ENCODE data around the gene PSMD11.

The PSMD11 gene

DNA sequence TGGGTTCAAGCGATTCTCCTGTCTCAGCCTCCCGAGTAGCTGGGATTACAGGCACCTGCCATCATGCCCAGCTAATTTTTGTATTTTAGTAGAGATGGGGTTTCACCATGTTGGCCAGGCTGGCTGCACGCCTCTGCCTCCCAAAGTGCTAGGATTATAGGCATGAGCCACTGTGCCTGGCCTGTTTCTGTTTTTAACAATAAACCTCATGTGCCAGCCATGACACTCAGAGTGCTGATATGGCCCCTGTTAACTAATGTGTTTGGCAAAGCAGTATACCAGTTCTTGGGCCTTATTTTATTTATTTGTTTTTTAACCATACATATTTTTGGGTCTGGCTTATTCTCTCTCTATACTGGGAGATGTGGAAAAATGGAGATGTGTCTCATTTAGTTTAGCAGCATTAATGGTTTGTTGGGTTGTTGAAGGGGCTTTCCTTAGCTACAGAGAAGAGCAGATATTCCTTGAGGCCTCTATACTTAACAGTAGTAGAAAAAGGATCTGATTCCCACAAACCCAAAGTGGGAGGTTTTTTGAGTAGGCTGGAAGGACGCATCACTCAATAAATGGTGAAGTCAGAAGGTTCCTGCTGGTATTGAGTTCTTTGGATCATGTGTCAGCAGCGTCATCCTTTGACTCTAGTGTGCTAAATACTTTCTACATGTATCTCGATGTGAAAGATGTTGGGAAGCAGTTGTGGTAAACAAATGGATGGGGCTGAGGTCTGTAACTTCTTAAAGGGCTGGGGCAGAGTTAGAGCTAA, 26.3 kb downstream of the PSMD11 start:
- DNase-seq, result no peak

DNA sequence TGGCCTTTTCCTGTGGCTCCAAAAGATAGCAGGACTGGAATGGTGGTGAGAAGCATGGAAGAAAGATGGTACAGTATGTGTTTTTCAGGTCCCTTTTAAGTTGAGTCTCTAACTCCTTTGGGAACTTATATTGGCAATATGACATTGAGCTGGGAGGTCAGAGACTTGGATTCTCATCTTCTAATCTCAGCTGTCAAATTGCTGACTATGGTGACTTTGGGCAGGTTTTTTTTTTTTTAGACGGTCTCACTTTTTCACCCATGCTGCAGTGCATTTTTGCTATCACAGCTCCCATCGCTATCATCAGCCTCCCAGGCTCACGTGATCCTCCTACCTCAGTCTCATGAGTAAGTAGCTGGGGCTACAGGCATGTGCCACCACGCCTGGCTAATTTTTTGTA, 27.3 kb downstream of the PSMD11 start:
- DNase-seq, result no peak

DNA sequence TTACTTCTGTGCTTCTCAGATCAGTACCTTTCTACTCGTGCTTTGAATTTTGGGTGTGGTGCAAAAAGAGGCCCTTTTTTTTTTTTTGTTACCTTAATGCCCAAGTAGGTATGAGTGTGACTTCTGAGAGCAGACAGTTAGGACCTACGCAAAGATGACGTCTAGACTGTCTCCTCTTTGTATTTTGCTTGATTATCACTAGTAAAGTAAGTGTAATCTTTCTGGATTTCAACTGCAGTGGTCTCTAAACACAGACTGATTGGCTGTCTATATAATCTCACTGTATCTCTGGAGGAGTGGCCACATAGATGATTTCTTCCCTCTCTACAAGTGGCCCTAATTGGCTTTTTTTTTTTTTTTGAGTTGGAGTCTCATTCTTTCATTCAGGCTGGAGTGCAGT, 30.9 kb downstream of the PSMD11 start:
- DNase-seq, result no peak

DNA sequence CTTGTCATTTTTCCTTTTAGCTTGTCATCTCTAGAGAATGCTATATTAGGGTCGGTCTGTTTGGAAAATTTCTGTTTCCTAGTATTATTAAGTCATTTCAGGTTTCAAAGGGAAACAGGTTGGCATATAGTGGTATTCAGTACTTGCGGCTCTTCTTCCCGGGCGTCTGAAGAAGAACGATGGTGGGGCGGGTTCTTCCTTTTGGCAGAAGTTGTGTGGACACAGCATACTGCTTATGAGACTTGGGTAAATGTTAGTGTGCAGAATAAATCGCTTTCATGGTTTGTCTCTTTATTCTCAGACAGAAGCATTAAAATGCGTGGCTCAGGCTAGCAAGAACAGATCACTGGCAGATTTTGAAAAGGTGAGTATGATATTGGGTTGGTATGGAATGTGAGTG, 32.9 kb downstream of the PSMD11 start:
- DNase-seq, result no peak

DNA sequence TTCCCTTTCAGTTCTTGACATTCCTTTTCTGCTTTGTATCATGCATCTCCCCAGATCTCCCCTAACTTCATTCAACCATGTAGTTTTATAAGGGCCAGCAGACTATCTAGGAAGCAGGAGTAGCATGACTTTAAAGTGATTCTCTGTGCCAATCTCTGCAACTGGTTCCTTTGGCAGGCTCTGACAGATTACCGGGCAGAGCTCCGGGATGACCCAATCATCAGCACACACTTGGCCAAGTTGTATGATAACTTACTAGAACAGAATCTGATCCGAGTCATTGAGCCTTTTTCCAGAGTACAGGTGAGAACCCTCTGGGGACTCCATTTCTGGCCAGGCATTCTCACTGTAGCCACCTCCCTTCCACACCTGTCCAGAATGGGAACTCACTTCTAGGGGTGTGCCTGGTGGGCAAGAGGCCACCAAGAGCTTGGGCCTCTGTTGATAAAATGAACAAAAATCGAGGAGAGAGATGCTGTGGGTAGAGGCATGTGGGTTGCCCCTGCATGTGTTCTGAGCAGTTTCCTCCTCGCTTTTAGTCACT, 34.8 kb downstream of the PSMD11 start:
- DNase-seq, result no peak

DNA sequence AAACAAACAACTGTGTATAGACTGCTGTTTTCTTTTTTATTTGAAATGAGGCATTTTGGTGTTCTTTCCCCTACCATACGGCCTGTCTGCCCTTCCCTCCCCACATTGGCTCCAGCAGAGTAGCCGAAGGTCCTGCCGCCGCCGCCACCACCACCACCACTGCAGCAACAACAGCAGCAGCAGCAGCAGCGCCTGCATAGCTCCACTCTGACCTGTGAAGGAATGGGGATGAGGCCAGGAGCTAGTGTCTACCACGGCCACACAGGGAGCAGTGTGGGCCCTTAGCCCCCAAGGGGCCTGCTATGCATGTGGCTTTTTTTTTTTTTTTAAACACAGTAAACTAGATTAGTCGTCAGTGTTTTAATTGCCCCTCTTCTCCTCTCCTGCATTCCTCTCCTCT, 36.9 kb downstream of the PSMD11 start:
- DNase-seq, result no peak

DNA sequence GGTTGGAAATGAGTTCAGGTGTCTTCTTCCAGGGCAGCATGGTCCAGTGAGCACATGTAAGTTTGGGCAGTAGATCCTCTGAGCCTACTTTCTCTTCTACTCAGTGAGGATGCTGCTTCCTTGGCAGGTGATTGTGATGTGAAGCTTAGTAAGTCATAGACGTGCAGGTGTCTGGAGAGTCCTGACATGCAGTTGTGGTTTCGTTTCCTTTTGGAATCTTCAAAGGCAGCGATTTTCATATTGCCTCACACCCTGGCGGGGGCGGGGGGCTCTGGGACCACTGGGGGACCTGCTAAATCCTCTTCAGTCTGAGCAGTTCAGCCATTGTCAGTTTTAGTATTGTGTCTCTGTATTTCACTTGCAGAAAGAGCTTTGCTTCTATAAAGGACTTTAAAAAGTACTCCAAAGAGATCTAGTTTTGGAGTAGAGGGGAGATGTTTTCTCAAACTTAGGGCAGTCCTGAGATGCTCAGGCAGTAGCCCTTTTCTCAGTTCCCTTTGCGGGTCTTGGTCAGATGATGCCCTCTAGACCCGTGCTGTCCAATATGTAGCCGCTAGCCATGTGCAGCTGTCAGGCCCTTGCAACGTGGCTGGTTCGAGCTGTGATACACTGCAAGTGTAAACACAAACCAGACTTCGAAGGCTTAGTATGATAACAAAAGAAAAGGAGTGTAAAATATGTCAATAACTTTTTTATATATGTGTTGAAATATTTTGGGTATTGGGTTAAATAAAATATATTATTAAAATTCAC, 38.4 kb downstream of the PSMD11 start:
- no peak for DNase-seq

DNA sequence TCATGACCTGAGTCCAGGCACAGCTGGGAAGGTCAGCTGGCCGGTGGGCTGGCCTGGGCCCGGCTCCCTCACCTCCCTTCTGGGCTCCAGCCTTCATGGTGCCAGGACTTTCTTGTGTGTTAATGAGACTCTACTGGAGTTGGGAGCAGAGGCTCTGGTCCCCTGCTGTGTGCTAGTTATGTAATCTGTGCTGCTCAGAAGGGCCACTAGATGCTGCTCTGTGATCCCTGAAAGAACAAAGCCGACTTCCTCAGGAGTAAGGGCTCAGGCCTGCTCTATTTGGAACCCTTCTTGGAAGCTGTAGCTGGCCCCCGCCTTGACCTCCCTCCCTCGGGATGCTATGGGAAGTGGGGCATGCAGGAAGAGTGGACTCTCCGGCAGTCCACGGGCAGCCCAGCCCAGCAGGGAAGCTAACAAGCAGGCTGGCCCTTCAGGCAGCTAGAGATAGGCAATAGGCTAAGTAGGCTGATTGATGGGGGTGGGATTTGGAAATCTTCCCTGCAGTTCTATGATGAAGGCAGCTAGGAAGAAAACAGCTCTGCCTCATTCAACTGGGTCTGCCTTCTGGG, 39.2 kb downstream of the PSMD11 start:
- DNase-seq, result peak; percentile 66

DNA sequence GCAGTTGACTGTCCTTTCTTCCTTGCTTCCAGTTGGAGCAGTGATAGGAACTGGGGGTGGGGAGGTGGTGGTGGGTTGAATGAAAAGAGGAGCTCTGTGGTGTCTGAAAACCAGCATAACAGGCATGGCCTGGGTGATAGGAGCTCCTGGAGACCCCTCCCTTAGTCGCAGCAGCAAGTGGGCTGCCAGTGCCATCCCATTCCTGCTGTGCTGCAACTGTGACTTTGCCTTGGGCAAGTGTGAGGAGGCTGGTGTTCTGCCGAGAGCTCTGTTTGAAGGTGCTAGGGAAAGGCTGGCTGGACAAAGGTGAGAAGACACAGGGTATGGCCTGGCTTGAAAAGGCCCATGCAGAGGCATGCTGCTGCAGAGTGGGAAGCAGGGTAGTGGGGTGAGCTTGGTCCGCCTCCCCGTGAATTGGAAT, 39.7 kb downstream of the PSMD11 start:
- no peak for DNase-seq

DNA sequence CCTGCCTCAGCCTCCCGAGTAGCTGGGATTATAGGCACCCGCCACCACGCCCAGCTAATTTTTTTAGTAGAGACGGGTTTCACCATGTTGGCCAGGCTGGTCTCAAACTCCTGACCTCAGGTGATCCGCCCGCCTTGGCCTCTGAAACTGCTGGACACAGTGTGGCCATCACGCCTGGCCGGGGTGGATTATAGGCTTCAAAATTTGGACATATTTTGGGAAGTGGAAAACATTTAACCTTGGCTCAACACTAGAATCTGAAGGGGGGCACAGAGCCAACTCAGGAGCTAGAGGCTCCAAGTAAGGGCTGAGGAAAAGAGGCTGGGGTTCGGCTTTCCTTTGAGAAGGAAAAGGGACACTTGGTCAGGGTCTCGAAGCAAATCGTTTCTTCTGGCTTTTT, 40.3 kb downstream of the PSMD11 start:
- DNase-seq, result no peak

DNA sequence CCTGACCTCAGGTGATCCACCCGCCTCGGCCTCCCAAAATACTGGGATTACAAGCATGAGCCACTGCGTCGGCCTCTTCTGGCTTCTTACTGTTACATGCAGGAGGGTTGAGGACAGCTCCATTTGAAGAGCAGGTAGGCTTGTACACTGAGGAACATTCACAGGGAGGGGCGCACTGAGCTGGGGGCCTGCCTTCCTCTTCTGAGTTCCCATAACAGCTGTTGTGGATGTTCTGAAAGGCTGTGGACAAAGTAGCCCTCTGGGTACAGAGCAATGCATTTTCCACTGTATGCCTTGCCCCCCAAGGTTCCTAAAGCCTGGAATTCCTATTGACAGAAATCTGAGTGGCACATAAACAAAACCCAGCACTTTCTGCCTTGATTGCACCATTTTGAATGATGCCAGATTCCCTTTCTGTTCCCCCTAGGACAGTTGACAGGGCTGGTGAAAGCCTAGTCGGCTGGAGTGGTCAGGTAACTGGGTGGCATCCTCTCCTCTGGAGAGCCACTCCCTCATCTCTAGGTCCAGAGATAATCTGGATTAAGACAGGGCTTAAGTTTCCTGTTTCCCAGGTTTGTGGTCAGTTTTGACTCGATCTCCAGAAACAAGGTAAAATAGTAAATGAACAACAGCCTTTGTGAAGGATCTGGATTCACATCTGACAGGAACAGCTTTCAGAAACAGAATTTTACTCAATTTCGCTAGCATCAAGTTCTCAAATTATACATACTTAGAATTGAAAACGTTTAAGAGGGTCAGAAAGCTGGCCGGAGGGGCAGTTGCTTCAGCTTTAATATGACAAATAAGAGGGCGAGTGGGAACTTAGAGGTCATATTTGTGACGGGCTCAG, 41.2 kb downstream of the PSMD11 start:
- no peak for DNase-seq

DNA sequence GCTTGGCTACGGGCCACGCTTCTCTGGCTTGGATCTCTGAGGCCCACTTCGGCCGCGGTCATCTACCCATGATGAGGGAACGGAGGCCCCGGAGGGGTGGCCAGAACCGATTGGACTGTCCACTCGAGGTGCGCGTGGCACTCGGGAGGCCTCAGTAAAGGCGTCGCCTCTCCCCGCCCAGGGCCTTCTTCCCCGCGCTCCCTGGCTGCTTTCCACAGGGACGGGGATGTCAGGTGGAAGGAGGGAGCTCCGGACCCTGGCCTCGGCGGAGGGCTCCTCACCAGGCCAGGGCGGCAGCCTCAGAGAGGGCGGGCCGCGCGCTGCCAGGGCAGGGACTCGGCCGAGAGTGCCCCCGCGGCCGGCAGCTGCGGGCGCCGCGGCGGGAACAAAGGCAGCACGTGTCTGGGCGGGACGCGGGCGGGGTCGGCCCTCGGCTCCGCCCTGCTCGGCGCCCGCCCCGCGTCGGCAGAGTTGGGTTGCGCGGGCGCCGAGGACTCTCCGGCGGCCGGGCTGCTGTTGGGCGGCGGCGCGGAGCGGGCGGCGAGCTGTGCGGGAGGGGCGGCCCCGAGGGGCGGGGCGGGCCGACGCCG, 41.9 kb downstream of the PSMD11 start:
- peak; percentile 87 for DNase-seq

DNA sequence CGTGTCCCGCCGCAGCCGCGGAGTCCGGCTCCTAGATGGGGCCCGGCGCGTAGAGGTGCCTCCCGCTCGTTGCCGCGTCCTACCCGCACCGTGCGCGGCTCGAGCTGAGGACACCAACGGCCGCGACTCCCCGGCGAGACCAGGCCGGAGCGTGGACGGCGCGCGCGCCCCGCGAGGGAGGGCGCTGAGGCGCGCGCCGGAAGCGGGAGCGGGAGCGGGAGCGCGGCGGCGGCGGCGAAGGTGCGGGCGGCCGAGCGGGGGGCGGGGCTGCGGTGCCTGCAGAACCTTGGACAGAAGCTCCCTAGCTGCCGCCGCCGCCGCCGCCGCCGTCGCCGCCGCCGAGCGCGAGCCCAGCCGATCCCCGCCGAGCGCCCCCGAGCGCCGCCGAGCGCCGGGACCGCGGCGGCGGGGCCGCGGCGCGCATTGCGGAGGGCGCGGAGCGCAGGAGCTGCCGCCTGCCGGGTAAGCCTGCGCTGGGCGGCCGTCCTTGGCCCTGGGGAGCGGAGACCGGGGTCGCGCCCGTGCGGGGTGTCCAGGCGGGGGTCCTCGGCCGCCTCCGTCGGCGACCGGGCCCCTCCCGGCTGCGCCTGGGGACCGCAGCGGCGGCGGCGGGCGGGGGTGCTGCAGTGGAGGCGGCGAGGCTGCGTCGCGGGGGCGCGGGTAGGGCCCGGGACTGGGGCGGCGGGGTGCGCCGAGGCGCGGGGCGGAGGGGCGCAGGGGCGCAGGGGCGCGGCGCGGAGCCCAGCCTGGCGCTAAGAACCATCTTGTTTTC, 42.6 kb downstream of the PSMD11 start, which contains the start of gene CDK5R1:
TSS of gene CDK5R1 (plus strand) at position 293 of the 772 bp plus-strand sequence. CDS start 628 bp downstream, outside the sequence.
- peak; percentile 78 for DNase-seq

DNA sequence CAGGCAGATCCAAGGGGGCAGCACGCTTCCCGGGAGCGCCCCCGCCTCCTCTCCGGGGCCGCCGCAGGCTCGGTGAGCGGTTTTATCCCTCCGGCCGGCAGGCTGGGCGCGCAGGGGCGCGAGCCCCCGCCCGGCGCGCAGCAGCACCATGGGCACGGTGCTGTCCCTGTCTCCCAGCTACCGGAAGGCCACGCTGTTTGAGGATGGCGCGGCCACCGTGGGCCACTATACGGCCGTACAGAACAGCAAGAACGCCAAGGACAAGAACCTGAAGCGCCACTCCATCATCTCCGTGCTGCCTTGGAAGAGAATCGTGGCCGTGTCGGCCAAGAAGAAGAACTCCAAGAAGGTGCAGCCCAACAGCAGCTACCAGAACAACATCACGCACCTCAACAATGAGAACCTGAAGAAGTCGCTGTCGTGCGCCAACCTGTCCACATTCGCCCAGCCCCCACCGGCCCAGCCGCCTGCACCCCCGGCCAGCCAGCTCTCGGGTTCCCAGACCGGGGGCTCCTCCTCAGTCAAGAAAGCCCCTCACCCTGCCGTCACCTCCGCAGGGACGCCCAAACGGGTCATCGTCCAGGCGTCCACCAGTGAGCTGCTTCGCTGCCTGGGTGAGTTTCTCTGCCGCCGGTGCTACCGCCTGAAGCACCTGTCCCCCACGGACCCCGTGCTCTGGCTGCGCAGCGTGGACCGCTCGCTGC, 43.3 kb downstream of the PSMD11 start:
- peak; percentile 32 for DNase-seq

DNA sequence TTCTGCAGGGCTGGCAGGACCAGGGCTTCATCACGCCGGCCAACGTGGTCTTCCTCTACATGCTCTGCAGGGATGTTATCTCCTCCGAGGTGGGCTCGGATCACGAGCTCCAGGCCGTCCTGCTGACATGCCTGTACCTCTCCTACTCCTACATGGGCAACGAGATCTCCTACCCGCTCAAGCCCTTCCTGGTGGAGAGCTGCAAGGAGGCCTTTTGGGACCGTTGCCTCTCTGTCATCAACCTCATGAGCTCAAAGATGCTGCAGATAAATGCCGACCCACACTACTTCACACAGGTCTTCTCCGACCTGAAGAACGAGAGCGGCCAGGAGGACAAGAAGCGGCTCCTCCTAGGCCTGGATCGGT, 43.9 kb downstream of the PSMD11 start:
- no peak for DNase-seq

DNA sequence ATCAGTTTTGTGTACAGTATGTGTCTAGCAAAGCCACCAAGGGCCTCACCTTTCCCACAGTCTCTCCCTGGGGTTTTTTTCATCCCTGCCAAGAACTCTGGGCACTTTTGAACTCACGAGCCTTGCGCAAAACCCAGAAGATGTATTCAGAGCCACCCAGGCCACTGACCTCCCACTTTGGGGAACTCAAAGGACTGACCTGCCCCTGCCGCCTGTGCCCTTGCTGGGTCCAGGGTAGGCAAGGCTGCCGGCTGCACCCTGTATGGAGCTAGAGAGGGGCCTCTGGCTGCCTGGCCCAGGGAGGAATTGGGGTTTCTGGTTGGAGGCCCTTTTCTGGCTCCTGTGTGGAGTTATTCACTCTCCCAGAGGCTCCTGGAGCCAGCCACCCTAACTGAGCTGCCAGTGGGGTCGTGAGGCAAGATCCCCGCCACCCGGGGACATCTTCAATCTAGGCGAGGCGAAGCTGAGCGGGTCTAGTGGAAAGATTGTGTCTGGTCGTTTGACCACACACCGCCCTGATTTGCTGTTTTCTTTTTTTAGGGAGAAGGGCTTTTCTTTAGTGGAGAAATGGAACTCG, 44.4 kb downstream of the PSMD11 start:
- no peak for DNase-seq

DNA sequence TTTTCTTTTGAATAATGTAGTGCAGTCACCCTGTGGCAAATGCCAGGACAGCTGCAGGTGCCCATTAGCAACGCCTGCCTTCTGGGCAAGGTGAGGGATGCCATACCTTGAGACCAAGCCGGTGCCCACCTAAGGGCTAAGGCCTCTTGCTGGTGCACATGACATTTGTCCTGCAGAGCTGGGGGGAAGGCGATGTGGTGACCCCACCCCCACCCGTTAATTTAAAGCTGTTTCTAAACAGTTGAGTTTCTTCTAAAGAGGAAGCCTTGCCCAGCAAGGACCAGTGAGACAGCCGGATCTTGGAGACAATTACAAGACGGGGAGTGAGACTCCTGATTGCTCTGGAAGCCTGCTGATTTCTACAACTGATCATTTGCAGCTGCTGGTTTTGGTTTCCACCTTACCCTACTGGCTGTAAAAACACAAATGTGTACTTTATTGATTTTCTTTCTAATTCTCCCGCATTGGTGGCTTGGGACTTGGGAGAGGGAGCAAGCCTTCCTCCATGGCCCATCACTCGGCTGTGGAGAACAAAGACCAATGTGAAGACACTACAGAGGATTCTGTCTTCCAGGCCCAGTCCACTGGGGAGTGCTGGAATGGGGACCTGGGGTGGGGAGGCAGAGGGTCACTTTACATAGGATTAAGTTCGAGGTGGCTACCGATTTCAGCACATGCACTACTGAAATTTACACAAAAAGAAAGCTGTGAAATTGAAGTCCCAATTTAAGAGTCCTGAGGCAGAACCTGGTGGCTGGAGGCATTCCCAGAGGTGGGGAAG, 45.2 kb downstream of the PSMD11 start:
- DNase-seq, result no peak

DNA sequence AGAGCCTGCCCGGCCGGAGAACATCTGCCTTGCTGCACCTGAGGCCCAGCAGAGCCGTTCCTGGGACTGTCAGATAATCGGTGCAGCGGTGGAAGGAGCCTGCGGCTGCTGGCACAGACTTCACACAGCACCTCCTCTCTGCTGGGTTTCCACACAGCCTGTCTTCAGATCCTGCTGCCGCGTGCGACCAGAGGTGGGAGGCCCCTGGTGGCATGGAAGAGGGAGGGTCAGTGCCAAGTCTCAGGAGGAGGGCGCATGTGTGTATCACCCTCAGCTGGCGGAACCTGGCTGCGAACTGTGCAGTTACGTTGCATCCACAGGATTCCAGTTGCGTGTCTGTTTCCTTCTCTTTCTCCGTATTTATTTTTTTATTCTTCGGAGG, 45.8 kb downstream of the PSMD11 start:
- DNase-seq, result no peak

DNA sequence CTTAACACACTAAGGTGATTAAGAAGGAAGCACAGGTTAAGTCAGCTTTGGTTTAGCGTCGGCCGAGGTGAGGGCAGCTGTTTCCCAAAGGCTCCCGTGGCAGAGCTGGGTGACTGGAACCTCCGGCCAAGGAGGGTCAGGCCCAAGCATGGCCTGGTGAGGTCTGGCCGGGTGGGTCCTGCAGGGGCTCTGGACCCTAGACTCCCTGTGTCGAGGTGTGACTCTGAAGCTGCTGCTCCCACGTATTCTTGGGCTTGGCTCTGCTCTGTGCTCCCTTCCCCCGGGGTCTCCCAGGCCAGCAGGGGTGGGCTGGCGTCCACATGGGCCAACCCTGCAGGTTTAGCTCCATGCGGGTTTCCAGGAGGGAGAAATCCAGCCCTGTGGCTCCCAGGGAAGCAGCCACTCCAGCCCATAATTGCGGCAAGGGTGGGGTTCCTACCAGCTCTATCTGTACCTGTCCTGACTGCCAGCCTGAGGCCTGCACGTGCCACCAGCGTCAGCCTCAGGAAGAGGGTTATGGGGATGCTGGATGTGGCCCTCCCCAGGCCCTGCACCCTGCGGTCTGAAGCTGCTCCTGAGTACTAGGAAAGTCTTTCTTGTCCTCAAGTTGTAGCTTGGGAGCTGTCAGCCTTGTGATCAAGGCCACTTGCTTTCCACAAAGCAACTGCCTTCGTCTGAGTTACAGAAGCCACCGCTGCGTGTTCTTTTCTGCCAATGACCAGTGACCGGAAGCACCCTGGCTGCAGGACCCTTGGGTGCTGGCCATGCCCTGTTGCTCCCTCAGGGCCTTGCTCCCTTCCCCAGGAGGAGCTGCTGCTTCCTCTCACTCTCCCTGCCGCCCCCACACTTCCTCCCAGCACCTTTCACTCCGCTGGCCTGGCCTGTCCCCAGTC, 47.3 kb downstream of the PSMD11 start:
- DNase-seq, result no peak
